Uterus (tissue), 4 donors: ENCODE results near the gene ZIC4. TPM values are rescaled to one million over a fixed set of nuclear protein-coding genes. Genes with fewer than 3 reads are reported as not detected.

Experiments
- DNase-seq, 2 donors: peaks; one replicate each; pipeline ENCODE4 v3.0.0-alpha.2; 2019 to 2020
- H3K27ac ChIP-seq, 2 donors: fragments of 200-600 bp; sonication (generic); 1 replicate in 1 of 2; 2 replicates in 1 of 2; pipeline ENCODE4 v1.5.1; 2016 to 2018
- H3K27me3 ChIP-seq, 2 donors: fragments of 200-600 bp; sonication (generic); one replicate each; pipeline ENCODE4 v1.5.1; 2018 to 2019; ENCODE audit warnings: control low read depth in 1 of 2
- H3K36me3 ChIP-seq, 2 donors: fragments of 200-600 bp; sonication (generic); one replicate each; pipeline ENCODE4 v1.5.1; 2019; ENCODE audit warnings: control low read depth in 1 of 2
- H3K4me1 ChIP-seq, 2 donors: fragments of 200-600 bp; sonication (generic); one replicate each; pipeline ENCODE4 v1.5.1; 2018 to 2019; ENCODE audit warnings: control low read depth in 1 of 2
- H3K4me3 ChIP-seq, 2 donors: fragments of 200-600 bp; sonication (generic); 1 replicate in 1 of 2; 2 replicates in 1 of 2; pipeline ENCODE4 v1.5.1; 2018 to 2019; ENCODE audit warnings: mild to moderate bottlenecking in 1 of 2
- H3K9me3 ChIP-seq, 2 donors: fragments of 200-600 bp; sonication (generic); one replicate each; pipeline ENCODE4 v1.5.1; 2019; ENCODE audit warnings: control low read depth in 1 of 2
- POLR2A ChIP-seq, 2 donors: fragments of 450-650 bp; IDR thresholded peaks; one replicate each; pipeline ENCODE4 v1.6.1; 2016; ENCODE audit warnings: antibody characterized with exemption in 2 of 2, mild to moderate bottlenecking in 1 of 2, moderate library complexity in 1 of 2
- intact Hi-C: fragments of 100-400 bp; cut with DNase I; formaldehyde crosslinking; loops from one replicate; pipeline ENCODE4 v1.15.1; 2023; ENCODE audit warnings: low total_unique reads
- total RNA-seq, 4 donors: library from RNA; depleted of rRNA in 3 of 4; stranded (reverse); fragments of >200 nt in 3 of 4; gene quantifications; one replicate each; pipeline versions ENCODE4 v1.1.0 to v1.2.4, GENCODE V29; 2014 to 2023
- TF ChIP-seq, protein P1 (sequence below), 4 experiments: fragments of 200-600 bp in 2 of 4; fragments of 450-650 bp in 2 of 4; sonication (generic) in 2 of 4; IDR thresholded peaks; one replicate each; pipeline ENCODE4 v1.5.1; 2016 to 2019; ENCODE audit warnings: antibody characterized with exemption in 4 of 4, mild to moderate bottlenecking in 2 of 4, moderate library complexity in 1 of 4
- donor health status: DM: yes; HTN: yes; CAD: no.

ZIC4 gene
- total RNA-seq, 4 donors from 2014 or later = not detected

DNA sequence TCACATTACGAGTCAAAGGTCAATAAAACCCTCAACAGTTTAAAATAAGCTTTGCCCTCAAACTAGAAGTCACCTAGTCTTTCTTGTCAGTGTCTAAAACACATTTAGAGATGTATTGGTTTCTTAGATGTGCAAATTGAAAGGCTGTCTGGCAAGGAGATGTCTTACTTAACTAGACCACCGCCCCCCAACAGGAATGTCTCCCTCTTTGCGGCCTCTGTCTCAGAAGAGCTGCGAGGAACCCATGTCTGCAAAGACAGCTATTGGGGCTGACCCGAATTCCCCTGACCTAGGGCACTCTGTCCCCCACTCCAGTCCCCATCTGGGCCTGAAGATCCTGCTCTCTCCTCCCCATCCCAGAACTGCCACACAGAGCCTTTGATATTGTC lies 46.3 kb downstream of the ZIC4 start:
- Histone ChIP-seq H3K27ac (no peak overlapping the region), H3K36me3 (no peaks in the 10 kb centered on the region), H3K4me3 (no peak overlapping the region), H3K4me1 (no peaks in the 10 kb centered on the region), H3K9me3 (no peaks in the 10 kb centered on the region), H3K27me3 (peaks cover 7 to 69% of the 10 kb centered on the region in 2 donors)
- no peak for DNase-seq
- intact Hi-C loops = no loop called here
- TF ChIP-seq POLR2A (IDR thresholded peaks at IDR 0.05) = no peak
- TF ChIP-seq, protein P1, sequence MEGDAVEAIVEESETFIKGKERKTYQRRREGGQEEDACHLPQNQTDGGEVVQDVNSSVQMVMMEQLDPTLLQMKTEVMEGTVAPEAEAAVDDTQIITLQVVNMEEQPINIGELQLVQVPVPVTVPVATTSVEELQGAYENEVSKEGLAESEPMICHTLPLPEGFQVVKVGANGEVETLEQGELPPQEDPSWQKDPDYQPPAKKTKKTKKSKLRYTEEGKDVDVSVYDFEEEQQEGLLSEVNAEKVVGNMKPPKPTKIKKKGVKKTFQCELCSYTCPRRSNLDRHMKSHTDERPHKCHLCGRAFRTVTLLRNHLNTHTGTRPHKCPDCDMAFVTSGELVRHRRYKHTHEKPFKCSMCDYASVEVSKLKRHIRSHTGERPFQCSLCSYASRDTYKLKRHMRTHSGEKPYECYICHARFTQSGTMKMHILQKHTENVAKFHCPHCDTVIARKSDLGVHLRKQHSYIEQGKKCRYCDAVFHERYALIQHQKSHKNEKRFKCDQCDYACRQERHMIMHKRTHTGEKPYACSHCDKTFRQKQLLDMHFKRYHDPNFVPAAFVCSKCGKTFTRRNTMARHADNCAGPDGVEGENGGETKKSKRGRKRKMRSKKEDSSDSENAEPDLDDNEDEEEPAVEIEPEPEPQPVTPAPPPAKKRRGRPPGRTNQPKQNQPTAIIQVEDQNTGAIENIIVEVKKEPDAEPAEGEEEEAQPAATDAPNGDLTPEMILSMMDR (IDR thresholded peaks at IDR 0.05) = no peak

DNA sequence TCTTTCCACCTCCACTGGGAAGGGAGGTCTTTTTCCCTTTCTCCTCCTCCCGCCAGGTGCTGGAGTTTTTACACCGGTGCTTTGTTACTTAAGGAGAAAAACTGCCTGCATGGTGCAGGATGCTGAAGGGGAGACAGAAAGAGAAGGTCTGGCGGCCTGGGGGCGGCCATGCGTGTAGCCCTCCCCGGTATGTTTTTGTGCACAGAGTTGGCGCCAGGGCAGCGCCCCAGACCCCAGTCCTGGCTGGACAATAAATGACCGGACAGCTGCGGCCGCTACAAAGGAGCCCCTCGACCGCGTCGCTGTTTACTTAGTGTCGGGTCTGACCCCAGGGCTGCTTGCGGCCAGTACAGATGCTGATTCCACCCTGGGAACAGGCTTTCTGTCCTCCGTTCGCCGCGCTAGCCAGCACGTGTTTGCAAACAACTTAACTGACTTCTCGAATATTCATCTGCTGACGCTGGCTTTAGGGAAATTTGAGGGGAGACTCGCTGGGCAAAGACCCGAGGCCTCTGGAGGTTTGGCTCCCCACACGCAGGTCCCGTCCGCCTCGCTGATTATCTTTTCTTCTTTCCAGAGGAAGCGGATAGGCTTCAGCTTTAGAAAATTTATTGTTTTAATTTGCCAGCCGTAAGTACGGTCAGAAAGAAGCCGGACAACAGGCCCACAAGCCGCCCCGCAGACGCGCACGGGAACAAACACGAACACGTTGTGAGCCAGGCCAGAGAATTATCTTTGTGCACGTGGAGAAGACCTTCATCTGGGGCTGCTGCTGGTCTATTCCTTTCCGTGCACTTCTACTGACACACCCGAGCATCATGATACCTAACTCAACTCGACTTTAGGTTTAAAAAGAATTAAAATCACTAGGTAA lies 46.9 kb downstream of the ZIC4 start:
- DNase-seq = no peak
- intact Hi-C loops = no loop called here
- no peak overlapping the region for H3K4me3 ChIP-seq

DNA sequence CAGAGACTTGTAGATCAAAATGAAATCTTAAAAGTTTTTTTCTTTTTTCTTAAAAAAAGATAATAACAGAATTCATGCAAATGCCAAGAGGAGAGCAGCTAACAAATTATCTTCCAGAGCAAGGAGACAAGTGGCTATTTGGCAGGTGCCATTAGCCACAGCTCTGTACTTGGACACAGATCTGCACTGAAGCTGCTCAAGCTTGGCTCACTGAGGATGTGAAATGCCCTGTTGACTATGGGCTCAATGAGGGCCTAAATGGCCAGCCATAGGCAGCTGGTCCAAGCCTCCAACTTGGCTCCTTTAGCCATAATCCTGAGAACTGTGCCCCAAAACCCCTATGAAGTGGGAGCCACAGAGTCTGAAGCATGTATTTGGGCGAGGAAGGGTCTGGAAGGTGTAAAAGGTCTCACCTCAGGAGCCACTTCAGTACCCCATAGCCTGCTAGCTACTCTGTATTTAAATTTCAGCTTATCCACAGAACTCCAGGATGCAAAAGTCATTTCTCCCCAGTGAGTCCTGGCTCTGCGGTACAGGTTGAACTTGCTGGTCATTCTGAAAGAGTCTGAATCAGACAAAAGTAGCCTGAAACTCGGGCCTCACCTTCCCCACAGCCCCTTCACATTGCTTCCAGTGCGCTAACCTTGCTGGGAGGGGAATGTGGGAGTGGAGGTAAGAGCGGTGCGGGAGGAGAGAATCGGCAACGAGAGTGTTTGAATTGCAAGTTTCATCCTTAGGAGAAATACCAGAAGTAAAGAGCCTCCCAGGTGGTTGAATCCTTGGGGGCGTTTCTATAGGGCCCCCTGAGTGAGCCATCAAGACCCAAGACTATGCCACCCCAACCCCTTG lies 48.0 kb downstream of the ZIC4 start:
- intact Hi-C loops = no loop called here

More for the DNA sequence above, 46.9 kb downstream of the ZIC4 start:
- H3K4me1 ChIP-seq = no peaks in the 10 kb centered on the region
- H3K9me3 ChIP-seq = no peaks in the 10 kb centered on the region
- H3K27ac ChIP-seq = no peak overlapping the region
- H3K27me3 ChIP-seq = peaks cover 7 to 75% of the 10 kb centered on the region in 2 donors
- no peaks in the 10 kb centered on the region for H3K36me3 ChIP-seq
- TF ChIP-seq POLR2A (IDR thresholded peaks at IDR 0.05) = no peak

DNA sequence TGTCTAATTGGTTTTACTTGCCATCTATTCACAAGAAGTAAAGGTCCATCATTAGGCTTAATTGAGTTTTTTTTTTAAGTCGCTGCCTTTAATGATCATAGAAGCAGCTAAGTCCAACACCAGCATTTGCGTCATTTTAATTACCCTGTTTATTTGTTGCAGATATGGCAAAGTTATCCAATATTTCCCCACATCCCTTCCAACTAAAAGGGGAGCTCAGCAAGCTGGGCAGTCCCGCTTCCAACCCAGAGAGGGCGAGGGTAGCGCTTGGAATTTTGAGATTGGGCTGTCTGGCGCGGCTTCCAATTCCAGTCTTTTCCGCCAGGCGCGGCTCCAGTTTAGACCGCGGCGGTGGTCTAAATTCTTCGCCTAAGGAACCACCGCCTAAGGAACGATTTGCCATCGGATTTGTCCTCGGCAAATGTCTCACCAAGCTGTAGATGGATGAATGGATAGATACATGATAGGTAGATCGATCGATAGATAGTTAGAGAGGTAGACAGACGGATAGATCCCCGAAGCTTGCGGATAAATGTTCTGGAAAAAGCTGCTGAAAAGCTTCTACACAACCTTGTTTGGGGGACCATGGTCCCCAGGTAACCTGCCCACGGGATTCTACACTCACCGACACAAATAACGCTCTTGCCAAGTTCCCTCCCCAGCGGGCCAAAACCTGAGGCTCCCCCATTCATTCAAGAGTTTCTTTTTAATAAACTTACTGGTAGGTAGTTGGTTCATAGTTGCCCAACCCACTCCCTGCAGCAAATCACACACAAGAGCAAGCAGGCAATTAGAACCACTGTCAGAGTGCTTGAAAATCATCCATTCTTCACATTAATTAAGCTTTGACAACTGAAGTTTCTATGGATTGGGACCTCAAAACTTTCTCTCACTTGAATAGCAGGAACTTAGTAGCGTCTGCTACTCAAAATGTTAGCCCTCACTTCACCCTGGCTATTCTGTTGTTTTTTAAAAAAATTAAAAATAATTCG lies 49.1 kb downstream of the ZIC4 start:
- TF ChIP-seq, protein P1 (IDR thresholded peaks at IDR 0.05) = no peak
- TF ChIP-seq POLR2A (IDR thresholded peaks at IDR 0.05) = no peak
- Histone ChIP-seq H3K27ac (no peak overlapping the region), H3K4me3 (no peak overlapping the region), H3K36me3 (no peaks in the 10 kb centered on the region), H3K27me3 (peaks cover 12 to 97% of the 10 kb centered on the region in 2 donors), H3K9me3 (no peaks in the 10 kb centered on the region), H3K4me1 (no peaks in the 10 kb centered on the region)
- intact Hi-C loops = no loop called here
- DNase-seq = no peak

More for the DNA sequence above, 48.0 kb downstream of the ZIC4 start:
- Histone ChIP-seq H3K4me3 (no peak overlapping the region), H3K36me3 (no peaks in the 10 kb centered on the region), H3K4me1 (no peaks in the 10 kb centered on the region), H3K27me3 (peaks cover 10 to 86% of the 10 kb centered on the region in 2 donors), H3K9me3 (no peaks in the 10 kb centered on the region), H3K27ac (no peak overlapping the region)
- no peak for TF ChIP-seq POLR2A (IDR thresholded peaks at IDR 0.05)
- TF ChIP-seq, protein P1 (IDR thresholded peaks at IDR 0.05) = no peak
- no peak for DNase-seq
